ENCODE data around the gene PUS10. TPM values are rescaled to one million over a fixed set of nuclear protein-coding genes. Genes with fewer than 3 reads are reported as not detected.

PUS10 gene
- total RNA-seq, 4 donors from 2014 or later, result 11.8 to 20.6 (median 16.2) TPM

GRCh38 chr2:61017003-61017555, 976 bp downstream of the PUS10 start:
- intact Hi-C loops (cut with DNase I), result no loop called here
- TF ChIP-seq POLR2A (IDR thresholded peaks at IDR 0.05) (peak; percentile 58 to 72), CTCF (IDR thresholded peaks at IDR 0.05) (no peak)
- peak; percentile 82 to 83 for DNase-seq
- WGBS, 2 donors, result 1% methylated on average over 16 to 27 of the region's 27 CpGs
- H3K27me3 ChIP-seq, result no peaks in the 10 kb centered on the region
- H3K4me1 ChIP-seq, result peaks cover 31 to 39% of the 10 kb centered on the region in 2 donors
- peak overlapping the region; percentile 70 to 93 (median 90) for H3K4me3 ChIP-seq (replicated peaks in 1 of 3)
- peak overlapping the region; percentile 83 to 95 (median 95) for H3K27ac ChIP-seq
- no peaks in the 10 kb centered on the region for H3K36me3 ChIP-seq
- H3K9me3 ChIP-seq, result no peaks in the 10 kb centered on the region

- no peaks in the 10 kb centered on the region for H3K27me3 ChIP-seq
- intact Hi-C loops (cut with DNase I), result no loop called here
- H3K36me3 ChIP-seq, result no peaks in the 10 kb centered on the region
- peak in 1 of 2 donors; percentile 15 for DNase-seq
- H3K4me3 ChIP-seq (replicated peaks in 1 of 3), result peak overlapping the region; percentile 70 to 93 (median 90)
- WGBS, 2 donors, result 1 to 2% methylated on average over 16 of the region's 16 CpGs
- no peaks in the 10 kb centered on the region for H3K9me3 ChIP-seq
- H3K27ac ChIP-seq, result peak overlapping the region; percentile 83 to 95 (median 95)
- H3K4me1 ChIP-seq, result peaks cover 31 to 42% of the 10 kb centered on the region in 2 donors
- TF ChIP-seq POLR2A (IDR thresholded peaks at IDR 0.05) (no peak), CTCF (IDR thresholded peaks at IDR 0.05) (no peak)
These were observed 1.6 kb downstream of the PUS10 start for GRCh38 chr2:61016392-61017002.

GRCh38 chr2:61015976-61016375, 2.1 kb downstream of the PUS10 start:
- DNase-seq, result no peak
- peak overlapping the region in 2 of 3 donors; percentile 70 to 93 for H3K4me3 ChIP-seq (replicated peaks in 1 of 3)
- H3K4me1 ChIP-seq, result peaks cover 31 to 42% of the 10 kb centered on the region in 2 donors
- intact Hi-C loops (cut with DNase I), result no loop called here
- H3K27ac ChIP-seq, result peak overlapping the region; percentile 83 to 95 (median 95)
- no peak for TF ChIP-seq CTCF (IDR thresholded peaks at IDR 0.05)
- TF ChIP-seq POLR2A (IDR thresholded peaks at IDR 0.05), result no peak
- H3K27me3 ChIP-seq, result no peaks in the 10 kb centered on the region
- H3K36me3 ChIP-seq, result no peaks in the 10 kb centered on the region
- no peaks in the 10 kb centered on the region for H3K9me3 ChIP-seq
- WGBS, 2 donors, result 18 to 20% methylated on average over 2 of the region's 2 CpGs

- intact Hi-C loops (cut with DNase I), result no loop called here
These were observed 3.3 kb downstream of the PUS10 start for GRCh38 chr2:61014763-61015162.

More at GRCh38 chr2:61014763-61015162, 3.3 kb downstream of the PUS10 start:
- Histone ChIP-seq H3K4me1 (peaks cover 30 to 37% of the 10 kb centered on the region in 2 donors), H3K36me3 (no peaks in the 10 kb centered on the region), H3K9me3 (no peaks in the 10 kb centered on the region), H3K27me3 (no peaks in the 10 kb centered on the region), H3K4me3 (replicated peaks in 1 of 3) (no peak overlapping the region), H3K27ac (peak overlapping the region in 2 of 3 donors; percentile 95)
- 80 to 85% methylated on average over 3 of the region's 3 CpGs for WGBS, 2 donors
- no peak for TF ChIP-seq CTCF (IDR thresholded peaks at IDR 0.05)
- no peak for TF ChIP-seq POLR2A (IDR thresholded peaks at IDR 0.05)
- no peak for DNase-seq
